Sigmoid colon (tissue), 7 donors: Measurements from ENCODE around the gene IMMP2L. TPM values are rescaled to one million over a fixed set of nuclear protein-coding genes. Genes with fewer than 3 reads are reported as not detected.

Experiments
- DNase-seq: peaks from one replicate; pipeline ENCODE4 v3.0.0-alpha.2; 2019
- H3K27ac ChIP-seq, 4 donors: fragments of 200-600 bp; sonication (generic); one replicate each; pipeline ENCODE4 v1.5.1; 2016 to 2019; ENCODE audit warnings: mild to moderate bottlenecking in 1 of 4
- H3K27me3 ChIP-seq, 3 donors: fragments of 200-600 bp; sonication (generic); one replicate each; pipeline ENCODE4 v1.5.1; 2019; ENCODE audit warnings: mild to moderate bottlenecking in 1 of 3
- H3K36me3 ChIP-seq, 4 donors: fragments of 200-600 bp; sonication (generic); one replicate each; pipeline ENCODE4 v1.5.1; 2016 to 2019
- H3K4me1 ChIP-seq, 4 donors: fragments of 200-600 bp; sonication (generic); one replicate each; pipeline ENCODE4 v1.5.1; 2017 to 2019
- H3K4me3 ChIP-seq, 4 donors: fragments of 200-600 bp; sonication (generic); one replicate each; pipeline ENCODE4 v1.5.1; 2017 to 2019; ENCODE audit warnings: mild to moderate bottlenecking in 2 of 4, moderate library complexity in 1 of 4
- H3K9me3 ChIP-seq, 4 donors: fragments of 200-600 bp in 3 of 4; sonication (generic) in 3 of 4; one replicate each; pipeline versions ENCODE4 v1.5.1 to v1.6.1; 2013 to 2019
- CTCF ChIP-seq, 4 experiments: fragments of 450-650 bp in 3 of 4; fragments of 200-600 bp in 1 of 4; IDR thresholded peaks; one replicate each; pipeline ENCODE4 v1.5.1; 2016 to 2019; ENCODE audit warnings: antibody characterized with exemption in 4 of 4, mild to moderate bottlenecking in 3 of 4, moderate library complexity in 2 of 4
- EP300 ChIP-seq, 4 donors: sonication (generic); formaldehyde crosslinking; IDR thresholded peaks; one replicate each; pipeline ENCODE4 v1.6.1; 2017; ENCODE audit warnings: antibody characterized with exemption in 4 of 4
- POLR2A ChIP-seq, 2 donors: fragments of 450-650 bp; IDR thresholded peaks; one replicate each; pipeline ENCODE4 v1.6.1; 2016; ENCODE audit warnings: antibody characterized with exemption in 2 of 2, mild to moderate bottlenecking in 2 of 2, moderate library complexity in 2 of 2
- POLR2AphosphoS5 ChIP-seq, 4 donors: sonication (generic); formaldehyde crosslinking; IDR thresholded peaks; one replicate each; pipeline ENCODE4 v1.6.1; 2017; ENCODE audit warnings: antibody characterized with exemption in 4 of 4
- WGBS, 2 donors: extraction: QIAGEN DNeasy Blood & Tissue Kit; methylation state at CpG; one replicate each; pipeline ENCODE4 v1.1.7; 2013; 5-methylcytosine and 5-hydroxymethylcytosine counted together
- intact Hi-C: fragments of 100-400 bp; cut with DNase I; formaldehyde crosslinking; loops from one replicate; pipeline ENCODE4 v1.15.1; 2023
- polyA plus RNA-seq, 3 donors: library from polyadenylated mRNA; stranded (reverse); fragments of 200-250 nt; gene quantifications; one replicate each; pipeline ENCODE4 v1.2.3, GENCODE V29; 2013
- total RNA-seq, 4 donors: library from RNA; depleted of rRNA; stranded (reverse); fragments of >200 nt; gene quantifications; one replicate each; pipeline ENCODE4 v1.1.0, GENCODE V29; 2016
- donor health status: healthy with polysubstance abuse.
- donor health status: Bipolar disorder and iron deficiency.
- donor health status: healthy.

IMMP2L gene
- total and polyA plus RNA-seq, 7 donors: 2.5 to 57.9 (median 18.5) TPM

GRCh38 chr7:110786328-110786965 is 775.8 kb downstream of the IMMP2L start:
- intact Hi-C loops: no loop called here
- no peak for TF ChIP-seq EP300 (IDR thresholded peaks at IDR 0.05)
- no peak for TF ChIP-seq POLR2AphosphoS5 (IDR thresholded peaks at IDR 0.05)
- TF ChIP-seq POLR2A (IDR thresholded peaks at IDR 0.05): no peak
- TF ChIP-seq CTCF (IDR thresholded peaks at IDR 0.05): no peak
- DNase-seq: no peak
- Histone ChIP-seq H3K36me3 (no peaks in the 10 kb centered on the region), H3K4me3 (no peak overlapping the region), H3K9me3 (no peaks in the 10 kb centered on the region), H3K27me3 (no peaks in the 10 kb centered on the region), H3K4me1 (peaks cover 0 to 6% (median 0%) of the 10 kb centered on the region in 4 donors), H3K27ac (no peak overlapping the region)
- WGBS, 2 donors: 79 to 83% methylated on average over 3 of the region's 3 CpGs

- no peak for DNase-seq
- intact Hi-C loops: no loop called here
- WGBS, 2 donors: 86 to 96% methylated on average over 1 of the region's 1 CpG
- TF ChIP-seq POLR2AphosphoS5 (IDR thresholded peaks at IDR 0.05) (no peak), EP300 (IDR thresholded peaks at IDR 0.05) (no peak), CTCF (IDR thresholded peaks at IDR 0.05) (no peak), POLR2A (IDR thresholded peaks at IDR 0.05) (no peak)
- no peaks in the 10 kb centered on the region for H3K9me3 ChIP-seq
- no peak overlapping the region for H3K4me3 ChIP-seq
- H3K27ac ChIP-seq: no peak overlapping the region
- peaks cover 0 to 6% (median 0%) of the 10 kb centered on the region in 4 donors for H3K4me1 ChIP-seq
- no peaks in the 10 kb centered on the region for H3K27me3 ChIP-seq
- no peaks in the 10 kb centered on the region for H3K36me3 ChIP-seq
Observed at GRCh38 chr7:110784749-110785148, 777.5 kb downstream of the IMMP2L start.

- intact Hi-C loops: no loop called here
- Histone ChIP-seq H3K27ac (no peak overlapping the region), H3K9me3 (no peaks in the 10 kb centered on the region), H3K36me3 (no peaks in the 10 kb centered on the region), H3K27me3 (no peaks in the 10 kb centered on the region), H3K4me1 (no peaks in the 10 kb centered on the region), H3K4me3 (no peak overlapping the region)
- TF ChIP-seq POLR2A (IDR thresholded peaks at IDR 0.05): no peak
- TF ChIP-seq EP300 (IDR thresholded peaks at IDR 0.05): no peak
- TF ChIP-seq CTCF (IDR thresholded peaks at IDR 0.05): no peak
- no peak for TF ChIP-seq POLR2AphosphoS5 (IDR thresholded peaks at IDR 0.05)
- no peak for DNase-seq
Observed at GRCh38 chr7:110780712-110781111, 781.6 kb downstream of the IMMP2L start.

DNA sequence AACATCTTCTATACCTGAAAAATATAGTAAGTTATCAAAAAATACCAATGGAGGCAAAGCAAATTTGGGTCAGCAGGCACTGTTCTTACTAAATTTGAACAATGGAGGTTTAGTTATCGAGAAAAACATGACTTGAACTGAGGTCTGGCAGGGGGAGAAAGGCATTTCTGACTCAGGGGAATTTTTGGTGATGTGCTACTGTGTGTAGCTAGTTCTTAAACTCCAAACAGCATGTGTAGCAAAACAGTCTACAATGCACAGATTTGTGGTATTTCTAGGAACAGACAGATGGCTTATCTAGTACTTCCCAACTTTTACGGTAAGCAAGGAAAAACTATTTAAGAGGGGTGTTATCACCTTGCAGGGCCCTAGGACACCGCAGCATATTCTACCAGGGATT is 783.0 kb downstream of the IMMP2L start:
- Histone ChIP-seq H3K4me3 (no peak overlapping the region), H3K4me1 (no peaks in the 10 kb centered on the region), H3K36me3 (no peaks in the 10 kb centered on the region), H3K27me3 (no peaks in the 10 kb centered on the region), H3K9me3 (no peaks in the 10 kb centered on the region), H3K27ac (no peak overlapping the region)
- TF ChIP-seq POLR2A (IDR thresholded peaks at IDR 0.05) (no peak), CTCF (IDR thresholded peaks at IDR 0.05) (no peak), EP300 (IDR thresholded peaks at IDR 0.05) (no peak)
- WGBS, 2 donors: 85 to 94% methylated on average over 3 of the region's 3 CpGs
- no peak for DNase-seq
- intact Hi-C loops: no loop called here

DNA sequence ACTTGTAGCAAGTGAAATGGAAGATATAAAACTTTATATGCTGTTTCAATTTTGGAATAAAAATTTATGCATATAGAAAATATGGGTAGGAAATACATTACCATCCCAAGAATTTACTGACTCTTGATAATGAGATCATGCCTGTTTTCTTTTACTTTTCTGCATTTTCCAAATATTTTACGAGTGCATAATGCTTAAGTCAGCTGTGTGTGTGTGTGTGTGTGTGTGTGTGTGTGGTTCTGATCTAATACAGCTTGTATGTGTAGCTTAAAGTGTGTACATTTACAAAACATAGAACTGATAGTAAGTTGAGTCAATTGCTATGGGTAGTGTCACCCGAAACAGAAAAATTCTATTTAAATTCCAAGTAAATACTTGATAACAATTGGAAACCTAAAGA is 787.2 kb downstream of the IMMP2L start:
- no peak overlapping the region for H3K27ac ChIP-seq
- no peaks in the 10 kb centered on the region for H3K9me3 ChIP-seq
- H3K36me3 ChIP-seq: no peaks in the 10 kb centered on the region
- intact Hi-C loops: no loop called here
- WGBS, 2 donors: 88 to 94% methylated on average over 2 of the region's 2 CpGs
- no peak overlapping the region for H3K4me3 ChIP-seq
- DNase-seq: no peak
- no peaks in the 10 kb centered on the region for H3K4me1 ChIP-seq
- H3K27me3 ChIP-seq: no peaks in the 10 kb centered on the region
- TF ChIP-seq CTCF (IDR thresholded peaks at IDR 0.05) (no peak), POLR2A (IDR thresholded peaks at IDR 0.05) (no peak), POLR2AphosphoS5 (IDR thresholded peaks at IDR 0.05) (no peak), EP300 (IDR thresholded peaks at IDR 0.05) (no peak)
